Vagina (tissue), 2 donors: ENCODE results near the gene MS4A2.
"Not testable (repeated sequence)": the region's sequence is repeated elsewhere in the genome, so short reads cannot be mapped to it uniquely, and the experiment has no call there.

Source experiments
- CTCF ChIP-seq, 3 experiments: fragments of 450-650 bp in 2 of 3; fragments of 200-600 bp in 1 of 3; sonication (generic) in 1 of 3; IDR thresholded peaks; one replicate each; pipeline ENCODE4 v1.5.1; 2017 to 2019; ENCODE audit warnings: antibody characterized with exemption in 3 of 3, mild to moderate bottlenecking in 2 of 3, moderate library complexity in 2 of 3
- POLR2A ChIP-seq, 2 donors: fragments of 450-650 bp; IDR thresholded peaks; one replicate each; pipeline ENCODE4 v1.6.1; 2017; ENCODE audit warnings: antibody characterized with exemption in 2 of 2, mild to moderate bottlenecking in 2 of 2, moderate library complexity in 2 of 2
- POLR2AphosphoS5 ChIP-seq, 2 donors: sonication (generic); formaldehyde crosslinking; IDR thresholded peaks; one replicate each; pipeline ENCODE4 v1.9.0; 2017; ENCODE audit warnings: antibody characterized with exemption in 2 of 2, mild to moderate bottlenecking in 2 of 2, low read depth in 1 of 2; ENCODE audit not compliant: insufficient read depth in 1 of 2

- TF ChIP-seq CTCF (IDR thresholded peaks at IDR 0.05); POLR2A (IDR thresholded peaks at IDR 0.05); POLR2AphosphoS5 (IDR thresholded peaks at IDR 0.05; ENCODE audit: insufficient read depth in 1 of 2, low read depth in 1 of 2): not testable (repeated sequence)
Measured at GRCh38 chr11:60071644-60072043, 16.8 kb upstream of the MS4A2 start.
